Stomach (tissue), 4 donors: ENCODE results near the gene LHFPL6.

Experiments used
- EP300 ChIP-seq: sonication (generic); formaldehyde crosslinking; IDR thresholded peaks from one replicate; pipeline ENCODE4 v1.6.1; 2017; ENCODE audit warnings: antibody characterized with exemption
- POLR2A ChIP-seq, 4 donors: fragments of 450-650 bp; IDR thresholded peaks; one replicate each; pipeline ENCODE4 v1.6.1; 2016; ENCODE audit warnings: antibody characterized with exemption in 4 of 4, control low read depth in 2 of 4, mild to moderate bottlenecking in 1 of 4, moderate library complexity in 1 of 4
- POLR2AphosphoS5 ChIP-seq, 3 donors: sonication (generic); formaldehyde crosslinking; IDR thresholded peaks; one replicate each; pipeline ENCODE4 v1.6.1; 2016; ENCODE audit warnings: antibody characterized with exemption in 3 of 3
- TF ChIP-seq, protein P1 (sequence below), 7 experiments: fragments of 450-650 bp in 4 of 7; fragments of 200-600 bp in 3 of 7; sonication (generic) in 3 of 7; IDR thresholded peaks; one replicate each; pipeline ENCODE4 v1.5.1; 2016 to 2019; ENCODE audit warnings: antibody characterized with exemption in 7 of 7, control low read depth in 2 of 7, mild to moderate bottlenecking in 1 of 7

DNA sequence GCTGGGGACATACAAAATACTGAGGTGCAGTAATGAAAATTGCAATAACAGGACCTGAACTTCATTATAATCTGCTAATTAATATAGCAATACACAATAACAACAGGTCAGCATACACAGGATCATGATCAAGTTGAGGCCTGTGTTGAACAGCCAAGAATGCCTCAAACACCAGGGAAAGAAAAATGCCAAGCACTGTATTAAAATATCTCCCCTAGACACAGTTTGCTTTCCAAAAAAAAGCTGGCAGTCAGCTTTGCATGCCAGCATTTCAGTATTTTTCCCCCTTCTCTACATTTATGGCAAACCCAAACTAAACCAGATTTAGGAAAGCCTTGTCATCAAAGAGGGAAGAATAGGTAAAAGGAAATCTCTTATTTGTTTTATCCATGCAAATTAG lies 226.9 kb downstream of the LHFPL6 start:
- TF ChIP-seq POLR2AphosphoS5 (IDR thresholded peaks at IDR 0.05) (no peak), POLR2A (IDR thresholded peaks at IDR 0.05) (no peak), EP300 (no peak)
- TF ChIP-seq, protein P1, sequence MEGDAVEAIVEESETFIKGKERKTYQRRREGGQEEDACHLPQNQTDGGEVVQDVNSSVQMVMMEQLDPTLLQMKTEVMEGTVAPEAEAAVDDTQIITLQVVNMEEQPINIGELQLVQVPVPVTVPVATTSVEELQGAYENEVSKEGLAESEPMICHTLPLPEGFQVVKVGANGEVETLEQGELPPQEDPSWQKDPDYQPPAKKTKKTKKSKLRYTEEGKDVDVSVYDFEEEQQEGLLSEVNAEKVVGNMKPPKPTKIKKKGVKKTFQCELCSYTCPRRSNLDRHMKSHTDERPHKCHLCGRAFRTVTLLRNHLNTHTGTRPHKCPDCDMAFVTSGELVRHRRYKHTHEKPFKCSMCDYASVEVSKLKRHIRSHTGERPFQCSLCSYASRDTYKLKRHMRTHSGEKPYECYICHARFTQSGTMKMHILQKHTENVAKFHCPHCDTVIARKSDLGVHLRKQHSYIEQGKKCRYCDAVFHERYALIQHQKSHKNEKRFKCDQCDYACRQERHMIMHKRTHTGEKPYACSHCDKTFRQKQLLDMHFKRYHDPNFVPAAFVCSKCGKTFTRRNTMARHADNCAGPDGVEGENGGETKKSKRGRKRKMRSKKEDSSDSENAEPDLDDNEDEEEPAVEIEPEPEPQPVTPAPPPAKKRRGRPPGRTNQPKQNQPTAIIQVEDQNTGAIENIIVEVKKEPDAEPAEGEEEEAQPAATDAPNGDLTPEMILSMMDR (IDR thresholded peaks at IDR 0.05), result no peak
